Measurements from ENCODE around the gene SYTL3. TPM values are rescaled to one million over a fixed set of nuclear protein-coding genes. Genes with fewer than 3 reads are reported as not detected.

The SYTL3 gene
- total and polyA plus RNA-seq, 9 of the 15 experiments (the other 6 are each of a cell fraction or from before 2014, with no cell fraction given) = 0.04 to 0.46 (median 0.17) TPM; not detected in 1

DNA sequence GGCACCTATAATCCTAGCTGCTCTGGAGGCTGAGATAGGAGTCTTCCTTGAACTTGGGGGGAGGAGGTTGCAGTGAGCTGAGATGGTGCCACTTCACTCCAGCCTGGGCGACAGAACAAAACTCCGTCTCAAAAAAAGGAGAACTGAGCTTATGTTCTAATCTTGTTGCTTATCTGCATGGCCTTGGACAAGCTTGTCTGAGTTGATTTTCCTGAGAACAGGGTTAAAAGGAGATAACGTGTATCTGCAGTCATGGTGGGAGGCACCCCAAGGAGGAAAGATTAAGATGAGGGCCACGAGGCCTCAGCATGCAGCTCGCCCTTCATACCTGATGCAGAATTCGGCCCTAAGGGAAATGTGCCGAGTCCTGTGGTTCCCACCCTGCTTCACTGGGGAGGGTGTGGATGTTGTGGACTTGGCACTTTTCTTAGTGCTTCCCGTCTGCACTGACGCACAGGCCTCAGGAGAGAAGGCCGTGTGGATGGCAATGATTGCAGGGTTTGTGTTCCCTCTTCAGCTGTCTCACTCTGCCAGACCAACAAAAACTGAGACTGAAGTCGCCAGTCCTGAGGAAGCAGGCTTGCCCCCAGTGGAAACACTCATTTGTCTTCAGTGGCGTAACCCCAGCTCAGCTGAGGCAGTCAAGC, 113.1 kb downstream of the SYTL3 start (continued):
- TF ChIP-seq, protein P1, sequence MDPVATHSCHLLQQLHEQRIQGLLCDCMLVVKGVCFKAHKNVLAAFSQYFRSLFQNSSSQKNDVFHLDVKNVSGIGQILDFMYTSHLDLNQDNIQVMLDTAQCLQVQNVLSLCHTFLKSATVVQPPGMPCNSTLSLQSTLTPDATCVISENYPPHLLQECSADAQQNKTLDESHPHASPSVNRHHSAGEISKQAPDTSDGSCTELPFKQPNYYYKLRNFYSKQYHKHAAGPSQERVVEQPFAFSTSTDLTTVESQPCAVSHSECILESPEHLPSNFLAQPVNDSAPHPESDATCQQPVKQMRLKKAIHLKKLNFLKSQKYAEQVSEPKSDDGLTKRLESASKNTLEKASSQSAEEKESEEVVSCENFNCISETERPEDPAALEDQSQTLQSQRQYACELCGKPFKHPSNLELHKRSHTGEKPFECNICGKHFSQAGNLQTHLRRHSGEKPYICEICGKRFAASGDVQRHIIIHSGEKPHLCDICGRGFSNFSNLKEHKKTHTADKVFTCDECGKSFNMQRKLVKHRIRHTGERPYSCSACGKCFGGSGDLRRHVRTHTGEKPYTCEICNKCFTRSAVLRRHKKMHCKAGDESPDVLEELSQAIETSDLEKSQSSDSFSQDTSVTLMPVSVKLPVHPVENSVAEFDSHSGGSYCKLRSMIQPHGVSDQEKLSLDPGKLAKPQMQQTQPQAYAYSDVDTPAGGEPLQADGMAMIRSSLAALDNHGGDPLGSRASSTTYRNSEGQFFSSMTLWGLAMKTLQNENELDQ (CRISPR knock-in tag; IDR thresholded peaks at IDR 0.05; ENCODE audit: borderline replicate concordance) = no peak
- TF ChIP-seq ZNF586 (CRISPR knock-in tag; conservative IDR thresholded peaks at IDR 0.05) (no peak), GABPA (tag; conservative IDR thresholded peaks at IDR 0.05; ENCODE audit: low read depth) (no peak), RBM25 (IDR thresholded peaks at IDR 0.05; ENCODE audit: low read depth, low read length, severe bottlenecking) (no peak), PHTF2 (CRISPR knock-in tag; IDR thresholded peaks at IDR 0.05) (no peak), JUN (IDR thresholded peaks at IDR 0.05; ENCODE audit: borderline replicate concordance, low read depth, low read length) (peak; percentile 68; the same call in 1 of the 2 replicates), JUN (CRISPR knock-in tag; IDR thresholded peaks at IDR 0.05; ENCODE audit: borderline replicate concordance) (no peak), KDM4B (IDR thresholded peaks at IDR 0.05; ENCODE audit: borderline replicate concordance in 2 of 2, low read depth in 1 of 2) (no peak)
- TF ChIP-seq, protein P2, sequence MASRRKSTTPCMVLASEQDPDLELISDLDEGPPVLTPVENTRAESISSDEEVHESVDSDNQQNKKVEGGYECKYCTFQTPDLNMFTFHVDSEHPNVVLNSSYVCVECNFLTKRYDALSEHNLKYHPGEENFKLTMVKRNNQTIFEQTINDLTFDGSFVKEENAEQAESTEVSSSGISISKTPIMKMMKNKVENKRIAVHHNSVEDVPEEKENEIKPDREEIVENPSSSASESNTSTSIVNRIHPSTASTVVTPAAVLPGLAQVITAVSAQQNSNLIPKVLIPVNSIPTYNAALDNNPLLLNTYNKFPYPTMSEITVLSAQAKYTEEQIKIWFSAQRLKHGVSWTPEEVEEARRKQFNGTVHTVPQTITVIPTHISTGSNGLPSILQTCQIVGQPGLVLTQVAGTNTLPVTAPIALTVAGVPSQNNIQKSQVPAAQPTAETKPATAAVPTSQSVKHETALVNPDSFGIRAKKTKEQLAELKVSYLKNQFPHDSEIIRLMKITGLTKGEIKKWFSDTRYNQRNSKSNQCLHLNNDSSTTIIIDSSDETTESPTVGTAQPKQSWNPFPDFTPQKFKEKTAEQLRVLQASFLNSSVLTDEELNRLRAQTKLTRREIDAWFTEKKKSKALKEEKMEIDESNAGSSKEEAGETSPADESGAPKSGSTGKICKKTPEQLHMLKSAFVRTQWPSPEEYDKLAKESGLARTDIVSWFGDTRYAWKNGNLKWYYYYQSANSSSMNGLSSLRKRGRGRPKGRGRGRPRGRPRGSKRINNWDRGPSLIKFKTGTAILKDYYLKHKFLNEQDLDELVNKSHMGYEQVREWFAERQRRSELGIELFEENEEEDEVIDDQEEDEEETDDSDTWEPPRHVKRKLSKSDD (conservative IDR thresholded peaks at IDR 0.05; ENCODE audit: low read length) = no peak
- TF ChIP-seq, protein P3, sequence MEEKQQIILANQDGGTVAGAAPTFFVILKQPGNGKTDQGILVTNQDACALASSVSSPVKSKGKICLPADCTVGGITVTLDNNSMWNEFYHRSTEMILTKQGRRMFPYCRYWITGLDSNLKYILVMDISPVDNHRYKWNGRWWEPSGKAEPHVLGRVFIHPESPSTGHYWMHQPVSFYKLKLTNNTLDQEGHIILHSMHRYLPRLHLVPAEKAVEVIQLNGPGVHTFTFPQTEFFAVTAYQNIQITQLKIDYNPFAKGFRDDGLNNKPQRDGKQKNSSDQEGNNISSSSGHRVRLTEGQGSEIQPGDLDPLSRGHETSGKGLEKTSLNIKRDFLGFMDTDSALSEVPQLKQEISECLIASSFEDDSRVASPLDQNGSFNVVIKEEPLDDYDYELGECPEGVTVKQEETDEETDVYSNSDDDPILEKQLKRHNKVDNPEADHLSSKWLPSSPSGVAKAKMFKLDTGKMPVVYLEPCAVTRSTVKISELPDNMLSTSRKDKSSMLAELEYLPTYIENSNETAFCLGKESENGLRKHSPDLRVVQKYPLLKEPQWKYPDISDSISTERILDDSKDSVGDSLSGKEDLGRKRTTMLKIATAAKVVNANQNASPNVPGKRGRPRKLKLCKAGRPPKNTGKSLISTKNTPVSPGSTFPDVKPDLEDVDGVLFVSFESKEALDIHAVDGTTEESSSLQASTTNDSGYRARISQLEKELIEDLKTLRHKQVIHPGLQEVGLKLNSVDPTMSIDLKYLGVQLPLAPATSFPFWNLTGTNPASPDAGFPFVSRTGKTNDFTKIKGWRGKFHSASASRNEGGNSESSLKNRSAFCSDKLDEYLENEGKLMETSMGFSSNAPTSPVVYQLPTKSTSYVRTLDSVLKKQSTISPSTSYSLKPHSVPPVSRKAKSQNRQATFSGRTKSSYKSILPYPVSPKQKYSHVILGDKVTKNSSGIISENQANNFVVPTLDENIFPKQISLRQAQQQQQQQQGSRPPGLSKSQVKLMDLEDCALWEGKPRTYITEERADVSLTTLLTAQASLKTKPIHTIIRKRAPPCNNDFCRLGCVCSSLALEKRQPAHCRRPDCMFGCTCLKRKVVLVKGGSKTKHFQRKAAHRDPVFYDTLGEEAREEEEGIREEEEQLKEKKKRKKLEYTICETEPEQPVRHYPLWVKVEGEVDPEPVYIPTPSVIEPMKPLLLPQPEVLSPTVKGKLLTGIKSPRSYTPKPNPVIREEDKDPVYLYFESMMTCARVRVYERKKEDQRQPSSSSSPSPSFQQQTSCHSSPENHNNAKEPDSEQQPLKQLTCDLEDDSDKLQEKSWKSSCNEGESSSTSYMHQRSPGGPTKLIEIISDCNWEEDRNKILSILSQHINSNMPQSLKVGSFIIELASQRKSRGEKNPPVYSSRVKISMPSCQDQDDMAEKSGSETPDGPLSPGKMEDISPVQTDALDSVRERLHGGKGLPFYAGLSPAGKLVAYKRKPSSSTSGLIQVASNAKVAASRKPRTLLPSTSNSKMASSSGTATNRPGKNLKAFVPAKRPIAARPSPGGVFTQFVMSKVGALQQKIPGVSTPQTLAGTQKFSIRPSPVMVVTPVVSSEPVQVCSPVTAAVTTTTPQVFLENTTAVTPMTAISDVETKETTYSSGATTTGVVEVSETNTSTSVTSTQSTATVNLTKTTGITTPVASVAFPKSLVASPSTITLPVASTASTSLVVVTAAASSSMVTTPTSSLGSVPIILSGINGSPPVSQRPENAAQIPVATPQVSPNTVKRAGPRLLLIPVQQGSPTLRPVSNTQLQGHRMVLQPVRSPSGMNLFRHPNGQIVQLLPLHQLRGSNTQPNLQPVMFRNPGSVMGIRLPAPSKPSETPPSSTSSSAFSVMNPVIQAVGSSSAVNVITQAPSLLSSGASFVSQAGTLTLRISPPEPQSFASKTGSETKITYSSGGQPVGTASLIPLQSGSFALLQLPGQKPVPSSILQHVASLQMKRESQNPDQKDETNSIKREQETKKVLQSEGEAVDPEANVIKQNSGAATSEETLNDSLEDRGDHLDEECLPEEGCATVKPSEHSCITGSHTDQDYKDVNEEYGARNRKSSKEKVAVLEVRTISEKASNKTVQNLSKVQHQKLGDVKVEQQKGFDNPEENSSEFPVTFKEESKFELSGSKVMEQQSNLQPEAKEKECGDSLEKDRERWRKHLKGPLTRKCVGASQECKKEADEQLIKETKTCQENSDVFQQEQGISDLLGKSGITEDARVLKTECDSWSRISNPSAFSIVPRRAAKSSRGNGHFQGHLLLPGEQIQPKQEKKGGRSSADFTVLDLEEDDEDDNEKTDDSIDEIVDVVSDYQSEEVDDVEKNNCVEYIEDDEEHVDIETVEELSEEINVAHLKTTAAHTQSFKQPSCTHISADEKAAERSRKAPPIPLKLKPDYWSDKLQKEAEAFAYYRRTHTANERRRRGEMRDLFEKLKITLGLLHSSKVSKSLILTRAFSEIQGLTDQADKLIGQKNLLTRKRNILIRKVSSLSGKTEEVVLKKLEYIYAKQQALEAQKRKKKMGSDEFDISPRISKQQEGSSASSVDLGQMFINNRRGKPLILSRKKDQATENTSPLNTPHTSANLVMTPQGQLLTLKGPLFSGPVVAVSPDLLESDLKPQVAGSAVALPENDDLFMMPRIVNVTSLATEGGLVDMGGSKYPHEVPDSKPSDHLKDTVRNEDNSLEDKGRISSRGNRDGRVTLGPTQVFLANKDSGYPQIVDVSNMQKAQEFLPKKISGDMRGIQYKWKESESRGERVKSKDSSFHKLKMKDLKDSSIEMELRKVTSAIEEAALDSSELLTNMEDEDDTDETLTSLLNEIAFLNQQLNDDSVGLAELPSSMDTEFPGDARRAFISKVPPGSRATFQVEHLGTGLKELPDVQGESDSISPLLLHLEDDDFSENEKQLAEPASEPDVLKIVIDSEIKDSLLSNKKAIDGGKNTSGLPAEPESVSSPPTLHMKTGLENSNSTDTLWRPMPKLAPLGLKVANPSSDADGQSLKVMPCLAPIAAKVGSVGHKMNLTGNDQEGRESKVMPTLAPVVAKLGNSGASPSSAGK (IDR thresholded peaks at IDR 0.05) = peak; percentile 76; the same call in 1 of the 2 replicates

Measured in K562 (cell line).